HCT116 (cell line): ENCODE measurements around the gene KCNA2.

ENCODE experiments used
- POLR2A ChIP-seq: IDR thresholded peaks from 2 replicates; pipeline ENCODE4 v1.7.0; 2011; ENCODE audit warnings: borderline replicate concordance; ENCODE audit not compliant: insufficient read depth, insufficient read length; ENCODE audit errors: extremely low read depth
- SIN3A ChIP-seq: IDR thresholded peaks from 2 replicates; pipeline ENCODE4 v1.6.1; 2012; ENCODE audit warnings: low read depth
- SP1 ChIP-seq: IDR thresholded peaks from 2 replicates; pipeline ENCODE4 v1.6.1; 2012; ENCODE audit warnings: low read depth

DNA sequence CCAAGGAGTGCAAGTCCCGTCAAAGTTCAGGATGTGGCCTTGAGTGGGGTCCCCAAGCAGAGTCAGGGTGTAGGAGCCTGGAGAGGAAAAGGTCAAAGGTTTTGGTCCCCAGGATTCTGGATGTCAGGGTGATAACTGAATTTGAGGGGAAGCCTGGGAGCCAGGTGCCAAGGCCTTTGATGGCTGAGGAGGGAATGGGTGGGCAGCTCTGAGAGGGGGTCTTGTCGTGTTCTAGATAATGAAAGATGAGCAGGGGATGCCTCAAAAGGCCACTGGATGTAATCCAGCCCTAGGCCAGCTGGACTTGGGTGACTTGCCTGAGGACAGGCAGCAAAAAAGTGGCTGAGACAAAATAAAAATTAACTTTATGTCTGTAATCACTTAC is 27.5 kb upstream of the KCNA2 start:
- no peak for TF ChIP-seq SIN3A
- no peak for TF ChIP-seq SP1
- TF ChIP-seq POLR2A, result no peak
